LNCAP (cell line): Measurements from ENCODE around the gene AP2B1.

Experiments
- TF ChIP-seq, protein P1 (sequence below): fragments of 450-650 bp; IDR thresholded peaks from 2 replicates; pipeline ENCODE4 v1.5.1; 2017; ENCODE audit warnings: mild to moderate bottlenecking

AP2B1 gene

GRCh38 chr17:35674552-35674951 is 87.4 kb downstream of the AP2B1 start:
- TF ChIP-seq, protein P1, sequence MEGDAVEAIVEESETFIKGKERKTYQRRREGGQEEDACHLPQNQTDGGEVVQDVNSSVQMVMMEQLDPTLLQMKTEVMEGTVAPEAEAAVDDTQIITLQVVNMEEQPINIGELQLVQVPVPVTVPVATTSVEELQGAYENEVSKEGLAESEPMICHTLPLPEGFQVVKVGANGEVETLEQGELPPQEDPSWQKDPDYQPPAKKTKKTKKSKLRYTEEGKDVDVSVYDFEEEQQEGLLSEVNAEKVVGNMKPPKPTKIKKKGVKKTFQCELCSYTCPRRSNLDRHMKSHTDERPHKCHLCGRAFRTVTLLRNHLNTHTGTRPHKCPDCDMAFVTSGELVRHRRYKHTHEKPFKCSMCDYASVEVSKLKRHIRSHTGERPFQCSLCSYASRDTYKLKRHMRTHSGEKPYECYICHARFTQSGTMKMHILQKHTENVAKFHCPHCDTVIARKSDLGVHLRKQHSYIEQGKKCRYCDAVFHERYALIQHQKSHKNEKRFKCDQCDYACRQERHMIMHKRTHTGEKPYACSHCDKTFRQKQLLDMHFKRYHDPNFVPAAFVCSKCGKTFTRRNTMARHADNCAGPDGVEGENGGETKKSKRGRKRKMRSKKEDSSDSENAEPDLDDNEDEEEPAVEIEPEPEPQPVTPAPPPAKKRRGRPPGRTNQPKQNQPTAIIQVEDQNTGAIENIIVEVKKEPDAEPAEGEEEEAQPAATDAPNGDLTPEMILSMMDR: no peak

DNA sequence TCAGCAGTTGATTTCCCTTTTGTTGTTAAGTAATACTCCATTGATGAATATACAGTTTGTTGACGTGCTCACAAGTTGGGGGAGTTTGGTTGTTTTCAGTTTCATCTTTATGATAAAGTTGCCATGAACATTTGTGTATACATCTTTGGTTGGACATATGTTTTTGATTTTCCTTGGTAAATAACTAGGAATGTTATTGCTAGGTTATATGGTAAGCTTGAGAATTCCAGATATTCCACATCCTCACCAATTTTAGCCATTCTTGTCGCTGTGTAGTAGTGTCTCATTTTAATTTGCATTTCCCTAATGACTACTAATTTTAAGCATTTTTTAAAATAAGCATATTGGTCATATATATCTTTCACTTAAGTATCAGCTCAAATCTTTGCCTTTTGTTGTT is 89.3 kb downstream of the AP2B1 start:
- TF ChIP-seq, protein P1: no peak

DNA sequence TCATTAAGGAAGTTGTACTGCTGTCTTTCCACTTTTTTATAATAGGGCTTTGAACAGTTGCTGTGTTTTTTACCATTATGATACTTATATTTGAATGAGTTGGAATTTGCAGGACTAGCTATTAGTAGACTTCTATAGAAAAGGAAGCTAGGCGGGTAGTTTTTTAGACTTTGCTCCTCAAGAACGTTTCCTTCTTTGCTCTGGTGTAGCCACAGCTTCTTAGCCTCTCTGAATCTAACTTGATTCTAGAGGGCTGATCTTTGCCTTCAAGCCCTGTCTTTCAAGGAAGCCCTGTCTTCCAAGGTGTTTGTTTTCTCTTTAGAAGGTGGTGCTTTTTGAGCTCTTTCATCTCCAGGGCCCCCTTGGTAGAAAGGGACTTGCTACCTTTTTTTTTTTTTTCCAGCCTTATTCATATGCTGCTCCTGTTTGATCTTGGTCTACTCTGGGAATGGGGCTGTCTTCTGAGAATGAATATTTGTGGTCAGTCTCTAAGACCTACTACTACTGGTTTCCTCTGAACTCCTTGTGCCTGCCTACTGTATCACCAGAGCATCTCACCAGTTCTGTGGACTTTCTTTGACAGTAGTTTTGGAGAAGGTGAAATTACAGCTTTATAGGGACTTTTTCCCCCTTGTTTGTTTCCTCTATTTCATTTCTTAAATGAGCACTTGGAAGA is 92.0 kb downstream of the AP2B1 start:
- TF ChIP-seq, protein P1: no peak

GRCh38 chr17:35683591-35683990 is 96.5 kb downstream of the AP2B1 start:
- TF ChIP-seq, protein P1: no peak

- TF ChIP-seq, protein P1: no peak
These were observed 97.1 kb downstream of the AP2B1 start for GRCh38 chr17:35684055-35684802.

GRCh38 chr17:35692512-35693210 is 105.5 kb downstream of the AP2B1 start:
- TF ChIP-seq, protein P1: no peak

DNA sequence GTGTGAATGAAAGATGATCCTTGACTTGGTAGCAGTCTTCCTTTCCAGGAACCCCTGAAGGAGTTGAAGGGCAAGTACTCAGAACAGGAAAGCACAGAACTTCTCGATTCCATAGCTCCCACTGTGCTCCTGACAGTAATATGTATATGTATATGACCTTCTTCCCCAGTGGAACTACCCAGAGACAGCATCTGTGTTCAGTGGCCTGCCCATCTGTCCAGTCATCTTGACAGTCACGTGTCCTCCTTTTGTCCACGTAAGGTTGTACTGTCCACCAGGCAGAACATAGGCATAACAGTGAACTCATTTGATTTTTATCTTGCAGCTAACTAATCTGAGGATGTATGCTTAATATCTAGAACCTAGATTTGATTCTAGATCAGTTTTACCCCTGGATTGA is 106.5 kb downstream of the AP2B1 start:
- TF ChIP-seq, protein P1: no peak
